Vagina (tissue), 2 donors: ENCODE results near the gene SUMF1.

Experiments
- CTCF ChIP-seq, 3 experiments: fragments of 450-650 bp in 2 of 3; fragments of 200-600 bp in 1 of 3; sonication (generic) in 1 of 3; IDR thresholded peaks; one replicate each; pipeline ENCODE4 v1.5.1; 2017 to 2019; ENCODE audit warnings: antibody characterized with exemption in 3 of 3, mild to moderate bottlenecking in 2 of 3, moderate library complexity in 2 of 3
- POLR2AphosphoS5 ChIP-seq, 2 donors: sonication (generic); formaldehyde crosslinking; IDR thresholded peaks; one replicate each; pipeline ENCODE4 v1.9.0; 2017; ENCODE audit warnings: antibody characterized with exemption in 2 of 2, mild to moderate bottlenecking in 2 of 2, low read depth in 1 of 2; ENCODE audit not compliant: insufficient read depth in 1 of 2

GRCh38 chr3:4356546-4357410 lies 110.3 kb downstream of the SUMF1 start:
- TF ChIP-seq CTCF (IDR thresholded peaks at IDR 0.05) (no peak), POLR2AphosphoS5 (IDR thresholded peaks at IDR 0.05; ENCODE audit: insufficient read depth in 1 of 2, low read depth in 1 of 2) (no peak)
